Right lung (tissue), 10 donors: ENCODE data around the gene OR6S1. TPM values are rescaled to one million over a fixed set of nuclear protein-coding genes. Genes with fewer than 3 reads are reported as not detected.
A peak's percentile ranks its signal among the peaks of the same experiment; 100 is the strongest.

Experiments used
- DNase-seq, 2 donors: peaks; one replicate each; pipeline ENCODE4 v3.0.0-alpha.2; 2013
- long read RNA-seq, 8 donors: transcript quantifications; one replicate each; lab custom pipeline, GENCODE V29; 2026
- polyA plus RNA-seq, 5 donors: library from polyadenylated mRNA; unstranded; fragments of 120-200 nt; gene quantifications; one replicate each; pipeline versions ENCODE4 v1.2.1 to v1.2.3, GENCODE V29; 2013; ENCODE audit warnings: inconsistent platforms in 1 of 5, low replicate concordance in 1 of 5; ENCODE audit not compliant: insufficient read length in 5 of 5, insufficient read depth in 1 of 5

The OR6S1 gene, protein sequence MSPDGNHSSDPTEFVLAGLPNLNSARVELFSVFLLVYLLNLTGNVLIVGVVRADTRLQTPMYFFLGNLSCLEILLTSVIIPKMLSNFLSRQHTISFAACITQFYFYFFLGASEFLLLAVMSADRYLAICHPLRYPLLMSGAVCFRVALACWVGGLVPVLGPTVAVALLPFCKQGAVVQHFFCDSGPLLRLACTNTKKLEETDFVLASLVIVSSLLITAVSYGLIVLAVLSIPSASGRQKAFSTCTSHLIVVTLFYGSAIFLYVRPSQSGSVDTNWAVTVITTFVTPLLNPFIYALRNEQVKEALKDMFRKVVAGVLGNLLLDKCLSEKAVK
- not detected for polyA plus RNA-seq
- long read RNA-seq, donor 1, result 0 reads
- long read RNA-seq, donor 2, result 0 reads
- long read RNA-seq, donor 3, result 0 reads
- long read RNA-seq, donor 4, result 0 reads
- long read RNA-seq, donor 5, result 0 reads
- long read RNA-seq, donor 6, result 0 reads
- long read RNA-seq, donor 7, result 0 reads
- long read RNA-seq, donor 8, result 0 reads

- no peak for DNase-seq
These were observed at the start of gene OR6S1 for GRCh38 chr14:20641591-20641990. Gene OR6S1 (minus strand): TSS chr14:20641691. CDS start chr14:20641691, 0 bp downstream.

GRCh38 chr14:20690848-20691640 is 49.6 kb upstream of the OR6S1 start:
- peak in 1 of 2 donors; percentile 68 for DNase-seq

GRCh38 chr14:20688167-20688839 is 46.8 kb upstream of the OR6S1 start, which contains the start of gene ANG:
Gene ANG (plus strand): TSS chr14:20688764. CDS start chr14:20693565, 4,801 bp downstream.
- no peak for DNase-seq

DNA sequence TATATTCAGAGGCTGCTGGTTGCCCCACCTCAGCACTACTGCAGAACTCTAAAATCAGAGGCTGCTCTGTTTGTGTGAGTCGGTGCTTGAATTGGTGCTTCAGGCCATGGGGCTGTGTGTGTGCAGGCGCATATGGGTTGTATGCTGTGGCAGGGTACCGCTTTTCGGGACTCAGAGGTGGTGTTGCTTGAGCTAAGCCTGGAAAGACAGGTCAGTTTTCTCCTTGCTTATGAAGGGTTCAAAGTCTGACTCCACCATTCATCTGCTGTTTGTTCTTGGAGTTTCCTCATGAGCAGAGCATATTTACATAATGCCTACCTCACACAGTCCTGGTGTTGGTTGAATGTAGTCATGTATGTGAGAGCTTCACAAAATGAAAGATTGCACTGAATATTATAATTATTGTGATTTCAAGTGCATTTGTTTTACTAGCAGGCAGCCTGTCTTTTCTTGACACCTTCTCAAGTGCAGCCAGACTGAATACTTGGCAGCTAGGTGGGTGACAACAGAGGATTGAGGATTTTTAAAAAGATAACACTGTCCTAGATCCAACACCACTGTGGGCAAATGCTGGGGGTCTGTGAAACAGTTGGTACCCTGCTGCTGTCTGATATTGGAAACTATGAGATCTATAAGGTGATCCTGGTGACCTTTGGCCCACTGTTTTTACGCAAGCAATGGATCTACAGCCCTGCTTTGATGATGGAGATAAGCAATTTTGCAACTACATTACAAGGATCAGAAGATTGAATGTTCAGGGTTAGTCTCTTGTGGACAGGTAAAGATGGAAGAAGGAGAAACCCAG is 46.1 kb upstream of the OR6S1 start:
- DNase-seq, result no peak

GRCh38 chr14:20686386-20687143 is 45.1 kb upstream of the OR6S1 start:
- DNase-seq, result peak in 1 of 2 donors; percentile 46

GRCh38 chr14:20684662-20685456 is 43.4 kb upstream of the OR6S1 start:
- peak; percentile 42 to 59 for DNase-seq

GRCh38 chr14:20683891-20684661 is 42.6 kb upstream of the OR6S1 start, which contains the start of gene RNASE4:
Gene RNASE4 (plus strand): TSS chr14:20684560. CDS start chr14:20699372, 14,812 bp downstream.
- DNase-seq, result peak; percentile 79 to 87

DNA sequence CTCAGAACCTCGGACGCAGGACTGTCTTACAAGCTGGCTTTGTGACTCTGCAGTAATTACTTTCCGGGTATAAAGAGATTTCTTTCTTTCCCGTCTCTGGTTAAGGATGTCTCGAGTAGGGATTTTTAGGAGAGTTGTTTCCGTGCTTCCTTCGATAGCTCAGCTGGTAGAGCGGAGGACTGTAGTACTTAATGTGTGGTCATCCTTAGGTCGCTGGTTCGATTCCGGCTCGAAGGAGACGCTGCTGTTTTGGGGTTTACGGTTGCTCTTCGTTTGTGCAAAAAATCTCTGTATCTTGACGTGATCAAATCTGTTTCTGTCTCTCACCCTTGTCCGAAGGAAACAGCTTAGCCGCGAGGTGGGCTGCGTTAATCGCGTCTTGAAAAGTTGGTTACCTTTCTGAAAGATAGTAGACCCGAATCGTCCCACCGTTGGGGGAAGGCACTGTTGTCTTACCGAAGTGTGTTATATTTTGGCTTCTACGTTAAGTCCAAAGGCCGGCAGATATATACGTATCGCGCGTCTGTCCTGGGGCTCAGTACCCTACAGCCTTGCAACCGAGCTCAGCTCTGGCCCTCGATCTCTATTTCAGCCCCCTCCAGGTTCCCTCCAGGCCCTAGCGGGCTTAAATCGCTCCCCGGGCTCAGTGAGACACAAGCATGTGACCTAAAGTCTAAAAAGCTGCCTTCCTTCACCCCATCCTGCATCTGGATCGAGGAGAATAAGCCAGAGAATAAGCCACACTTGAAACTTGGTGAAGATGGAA is 41.8 kb upstream of the OR6S1 start:
- peak; percentile 84 to 90 for DNase-seq

DNA sequence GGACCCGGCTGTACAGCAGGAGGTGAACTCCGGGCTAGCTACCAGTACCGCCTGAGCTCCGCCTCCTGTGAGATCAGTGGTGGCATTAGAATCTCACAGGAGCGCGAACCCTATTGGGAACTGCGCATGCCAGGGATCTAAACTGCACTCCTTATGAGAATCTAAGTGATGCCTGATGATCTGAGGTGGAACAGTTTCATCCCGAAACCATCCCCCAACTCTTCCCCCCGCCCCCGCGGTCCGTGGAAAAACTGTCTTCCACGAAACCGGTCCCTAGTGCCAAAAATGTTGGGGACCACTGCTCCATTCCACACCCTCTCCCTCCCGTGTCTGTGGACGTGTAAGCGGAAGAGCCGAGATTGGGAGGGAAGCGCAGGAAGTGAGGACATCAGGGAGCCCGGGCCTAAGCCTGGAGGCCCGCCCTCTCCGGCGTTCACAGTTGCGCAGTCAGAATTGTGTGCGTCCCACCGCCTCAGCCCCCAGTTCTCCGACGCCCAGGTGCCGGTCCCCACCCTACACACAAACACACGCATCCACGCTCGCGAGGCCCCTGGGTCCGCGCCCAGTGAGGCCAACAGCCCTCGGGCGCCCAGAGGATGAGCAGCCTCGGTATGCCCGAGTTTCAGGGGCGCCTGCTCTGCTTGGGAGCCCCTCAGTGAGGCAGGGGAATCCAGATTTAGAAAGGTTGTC is 41.1 kb upstream of the OR6S1 start:
- peak; percentile 93 to 96 for DNase-seq

DNA sequence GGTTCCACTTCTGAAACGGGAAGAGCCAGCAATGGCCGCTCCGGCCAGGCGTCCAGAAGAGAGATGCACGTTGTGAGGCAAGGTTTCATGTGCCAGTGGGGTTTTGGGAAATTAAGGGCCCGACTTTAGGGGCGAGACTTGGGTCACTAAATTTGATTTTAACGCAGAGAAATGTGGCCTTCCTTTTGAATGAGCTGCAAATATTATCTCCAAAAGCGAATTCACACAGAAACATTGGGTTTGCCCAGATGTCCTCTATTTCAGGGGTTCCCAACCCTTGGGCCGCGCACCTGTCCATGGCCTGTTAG is 40.6 kb upstream of the OR6S1 start:
- DNase-seq, result peak in 1 of 2 donors; percentile 53

DNA sequence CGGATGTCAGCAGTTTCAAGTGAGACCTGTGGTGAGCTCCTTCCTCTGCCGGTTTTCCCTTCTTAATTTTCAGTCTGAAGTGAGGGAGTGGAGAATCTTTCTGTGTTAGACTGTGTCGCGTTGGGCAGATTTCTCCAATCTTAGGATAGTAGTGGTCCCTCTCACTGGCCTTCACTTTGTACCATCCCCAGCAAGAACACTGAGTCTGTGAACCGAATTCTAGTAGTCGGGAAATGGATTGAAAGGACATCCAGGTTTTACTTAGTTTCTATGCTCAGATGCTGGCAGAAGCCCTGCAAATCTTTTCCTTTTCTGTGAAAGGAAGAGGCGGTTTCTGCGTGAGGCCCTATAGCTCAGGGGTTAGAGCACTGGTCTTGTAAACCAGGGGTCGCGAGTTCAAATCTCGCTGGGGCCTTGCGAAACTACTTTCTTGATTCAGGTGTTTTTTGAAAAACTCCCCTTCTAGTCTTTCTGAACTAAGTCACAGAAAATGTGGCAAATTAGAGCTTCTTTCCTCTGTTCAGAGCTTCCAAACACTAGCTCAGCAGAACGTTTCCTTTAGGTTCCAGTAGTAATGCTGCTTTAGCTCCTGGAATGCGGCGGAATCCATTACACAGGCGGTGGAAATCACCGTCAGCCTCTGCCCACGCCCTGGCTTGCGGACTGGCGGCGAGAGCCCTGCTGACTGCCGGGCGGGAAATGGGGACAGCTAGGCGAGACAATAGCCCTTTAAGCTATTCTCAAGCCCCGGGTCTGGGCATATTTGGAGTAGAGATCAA is 40.0 kb upstream of the OR6S1 start:
- DNase-seq, result peak; percentile 80 to 89

GRCh38 chr14:20680843-20681347 is 39.4 kb upstream of the OR6S1 start:
- DNase-seq, result no peak

DNA sequence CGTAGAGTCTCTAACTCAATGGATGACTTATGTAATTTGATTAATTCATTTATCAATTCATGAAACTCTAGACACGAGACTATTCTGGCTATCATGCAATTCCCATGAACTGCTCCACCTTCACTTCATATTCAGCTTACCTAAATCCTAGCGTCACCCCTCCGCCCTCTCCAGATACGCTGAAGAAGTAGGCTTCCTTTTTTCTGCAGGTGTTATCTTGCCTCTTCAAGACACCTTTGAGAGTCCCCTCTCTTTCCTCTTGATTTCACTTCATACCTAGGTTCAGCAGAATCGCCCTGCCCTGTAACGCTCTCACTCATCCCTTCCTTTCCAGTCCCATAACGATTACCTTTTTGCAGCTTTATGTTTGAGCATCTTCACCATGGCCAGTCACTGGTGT is 38.9 kb upstream of the OR6S1 start:
- no peak for DNase-seq

GRCh38 chr14:20679907-20680306 is 38.4 kb upstream of the OR6S1 start:
- DNase-seq, result no peak

DNA sequence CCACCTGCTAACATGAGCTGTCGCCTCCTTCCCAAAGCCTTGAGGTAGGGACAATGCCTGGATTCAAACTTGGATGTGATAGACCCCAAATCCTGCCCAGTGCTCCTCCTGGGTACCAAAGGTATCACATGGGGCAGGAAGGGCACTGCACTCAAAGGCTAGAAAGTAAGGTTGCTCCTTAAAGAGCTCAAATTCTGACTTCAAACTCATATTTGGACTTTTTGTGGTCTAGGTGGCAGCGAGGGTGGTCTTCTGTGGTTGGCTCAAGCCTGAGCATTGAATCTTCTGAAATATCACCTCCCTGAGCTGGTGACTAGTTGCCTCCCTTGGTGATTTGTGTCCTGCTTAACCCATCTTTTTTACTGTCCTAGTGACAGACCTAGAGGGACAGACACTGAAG is 34.6 kb upstream of the OR6S1 start:
- DNase-seq, result no peak

GRCh38 chr14:20675669-20676068 is 34.2 kb upstream of the OR6S1 start:
- DNase-seq, result no peak
